ENCODE data around the gene CD86. TPM values are rescaled to one million over a fixed set of nuclear protein-coding genes. Genes with fewer than 3 reads are reported as not detected.

The CD86 gene
- total RNA-seq, 1 donor from 2014 or later = not detected

- no peak for DNase-seq (ENCODE audit: low read depth, low spot score)
- Mint-ChIP-seq H3K36me3 (ENCODE audit: low read depth) (no peaks in the 10 kb centered on the region), H3K27me3 (ENCODE audit: low read depth) (no peaks in the 10 kb centered on the region), H3K27ac (ENCODE audit: unreplicated experiment) (no peak overlapping the region), H3K4me3 (no peak overlapping the region), H3K4me1 (peaks cover 13% of the 10 kb centered on the region), H3K9me3 (no peaks in the 10 kb centered on the region)
- TF ChIP-seq, protein P1, sequence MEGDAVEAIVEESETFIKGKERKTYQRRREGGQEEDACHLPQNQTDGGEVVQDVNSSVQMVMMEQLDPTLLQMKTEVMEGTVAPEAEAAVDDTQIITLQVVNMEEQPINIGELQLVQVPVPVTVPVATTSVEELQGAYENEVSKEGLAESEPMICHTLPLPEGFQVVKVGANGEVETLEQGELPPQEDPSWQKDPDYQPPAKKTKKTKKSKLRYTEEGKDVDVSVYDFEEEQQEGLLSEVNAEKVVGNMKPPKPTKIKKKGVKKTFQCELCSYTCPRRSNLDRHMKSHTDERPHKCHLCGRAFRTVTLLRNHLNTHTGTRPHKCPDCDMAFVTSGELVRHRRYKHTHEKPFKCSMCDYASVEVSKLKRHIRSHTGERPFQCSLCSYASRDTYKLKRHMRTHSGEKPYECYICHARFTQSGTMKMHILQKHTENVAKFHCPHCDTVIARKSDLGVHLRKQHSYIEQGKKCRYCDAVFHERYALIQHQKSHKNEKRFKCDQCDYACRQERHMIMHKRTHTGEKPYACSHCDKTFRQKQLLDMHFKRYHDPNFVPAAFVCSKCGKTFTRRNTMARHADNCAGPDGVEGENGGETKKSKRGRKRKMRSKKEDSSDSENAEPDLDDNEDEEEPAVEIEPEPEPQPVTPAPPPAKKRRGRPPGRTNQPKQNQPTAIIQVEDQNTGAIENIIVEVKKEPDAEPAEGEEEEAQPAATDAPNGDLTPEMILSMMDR (conservative IDR thresholded peaks at IDR 0.05) = no peak
Observed at GRCh38 chr3:122067588-122068240, 12.6 kb downstream of the CD86 start.

GRCh38 chr3:122074621-122075265 is 19.6 kb downstream of the CD86 start:
- H3K27ac Mint-ChIP-seq (ENCODE audit: unreplicated experiment) = peak overlapping the region; percentile 52
- DNase-seq (ENCODE audit: low read depth, low spot score) = no peak
- TF ChIP-seq, protein P1 (conservative IDR thresholded peaks at IDR 0.05) = no peak
- no peaks in the 10 kb centered on the region for H3K27me3 Mint-ChIP-seq (ENCODE audit: low read depth)
- peaks cover 2% of the 10 kb centered on the region for H3K9me3 Mint-ChIP-seq
- H3K4me3 Mint-ChIP-seq = no peak overlapping the region
- H3K36me3 Mint-ChIP-seq (ENCODE audit: low read depth) = no peaks in the 10 kb centered on the region
- H3K4me1 Mint-ChIP-seq = peaks cover 5% of the 10 kb centered on the region

GRCh38 chr3:122076491-122077292 is 21.5 kb downstream of the CD86 start:
- no peak for DNase-seq (ENCODE audit: low read depth, low spot score)
- no peak overlapping the region for H3K27ac Mint-ChIP-seq (ENCODE audit: unreplicated experiment)
- no peaks in the 10 kb centered on the region for H3K36me3 Mint-ChIP-seq (ENCODE audit: low read depth)
- no peak overlapping the region for H3K4me3 Mint-ChIP-seq
- TF ChIP-seq, protein P1 (conservative IDR thresholded peaks at IDR 0.05) = no peak
- H3K4me1 Mint-ChIP-seq = peaks cover 5% of the 10 kb centered on the region
- no peaks in the 10 kb centered on the region for H3K27me3 Mint-ChIP-seq (ENCODE audit: low read depth)
- peaks cover 2% of the 10 kb centered on the region for H3K9me3 Mint-ChIP-seq

DNA sequence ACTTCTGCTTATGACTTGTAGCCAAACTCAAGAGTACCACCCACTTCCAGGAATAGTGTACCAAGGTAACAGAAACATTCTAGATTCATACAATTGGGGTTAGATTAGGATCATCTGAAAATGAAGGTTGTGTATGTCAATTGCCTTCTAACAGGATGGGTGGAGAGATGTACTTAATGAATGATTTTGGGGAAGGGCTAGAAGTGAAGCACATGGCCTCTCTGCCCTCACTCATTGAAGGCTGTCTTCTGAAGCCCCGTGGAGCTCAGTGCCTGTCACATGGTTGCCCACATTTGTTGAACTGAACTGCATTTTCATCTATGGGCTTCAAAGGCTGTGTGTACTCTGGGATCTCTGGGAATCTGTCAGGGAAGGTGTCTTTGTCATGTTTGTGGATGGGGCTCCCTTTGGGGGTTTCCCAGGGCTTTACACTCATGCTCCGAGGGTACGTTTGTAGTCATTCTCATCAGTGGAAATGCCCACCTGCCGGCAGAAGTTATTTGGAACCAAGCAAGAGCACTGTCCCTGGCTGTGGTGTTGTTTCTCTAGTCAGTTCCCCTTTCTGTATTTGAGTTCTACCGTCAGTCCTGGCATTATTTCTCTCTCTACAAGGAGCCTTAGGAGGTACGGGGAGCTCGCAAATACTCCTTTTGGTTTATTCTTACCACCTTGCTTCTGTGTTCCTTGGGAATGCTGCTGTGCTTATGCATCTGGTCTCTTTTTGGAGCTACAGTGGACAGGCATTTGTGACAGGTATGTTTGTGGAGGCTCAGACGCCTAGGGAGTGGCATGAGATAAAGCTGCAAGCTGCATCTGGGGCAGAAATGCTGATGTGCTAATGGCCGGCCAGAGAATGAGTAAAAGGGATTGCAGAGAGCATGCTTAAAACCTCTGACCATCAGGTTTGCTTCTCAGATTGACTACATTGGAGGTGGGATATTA is 22.4 kb downstream of the CD86 start:
- H3K27ac Mint-ChIP-seq (ENCODE audit: unreplicated experiment) = no peak overlapping the region
- no peak overlapping the region for H3K4me3 Mint-ChIP-seq
- H3K4me1 Mint-ChIP-seq = peaks cover 5% of the 10 kb centered on the region
- H3K27me3 Mint-ChIP-seq (ENCODE audit: low read depth) = no peaks in the 10 kb centered on the region
- DNase-seq (ENCODE audit: low read depth, low spot score) = no peak
- TF ChIP-seq, protein P1 (conservative IDR thresholded peaks at IDR 0.05) = no peak
- H3K9me3 Mint-ChIP-seq = peaks cover 2% of the 10 kb centered on the region
- H3K36me3 Mint-ChIP-seq (ENCODE audit: low read depth) = no peaks in the 10 kb centered on the region
